Neural cell (in vitro differentiated cells): Measurements from ENCODE around the gene OR6J1.

Source experiments
- CTCF ChIP-seq: fragments of 450-650 bp; IDR thresholded peaks from 2 replicates; pipeline ENCODE4 v1.5.1; 2014; ENCODE audit warnings: antibody characterized with exemption, mild to moderate bottlenecking, moderate library complexity; ENCODE audit not compliant: poor library complexity, severe bottlenecking
- EZH2 ChIP-seq: fragments of 200-600, 300-800 bp; shearing (Covaris generic), sonication (generic); IDR thresholded peaks from 2 replicates; pipeline ENCODE4 v1.6.1; 2014; ENCODE audit warnings: antibody characterized with exemption, low read length, borderline replicate concordance, mild to moderate bottlenecking; ENCODE audit not compliant: insufficient read depth, poor library complexity, severe bottlenecking
- POLR2AphosphoS5 ChIP-seq: IDR thresholded peaks from 2 replicates; pipeline ENCODE4 v1.6.1; 2012
- RAD21 ChIP-seq: fragments of 450-650 bp; conservative IDR thresholded peaks from 2 replicates; pipeline ENCODE4 v1.6.1; 2014; ENCODE audit warnings: antibody characterized with exemption, mild to moderate bottlenecking, moderate library complexity

- TF ChIP-seq EZH2: no peak
- no peak for TF ChIP-seq CTCF
- TF ChIP-seq POLR2AphosphoS5: no peak
- TF ChIP-seq RAD21: no peak
Observed at GRCh38 chr14:22692194-22692593, 48.0 kb upstream of the OR6J1 start.
